ENCODE measurements around the gene PPP4R2. TPM values are rescaled to one million over a fixed set of nuclear protein-coding genes. Genes with fewer than 3 reads are reported as not detected.
"Not testable (repeated sequence)": the region's sequence is repeated elsewhere in the genome, so short reads cannot be mapped to it uniquely, and the experiment has no call there.

The PPP4R2 gene
- total RNA-seq, 3 donors from 2014 or later: 34.6 to 71.4 (median 49.2) TPM

DNA sequence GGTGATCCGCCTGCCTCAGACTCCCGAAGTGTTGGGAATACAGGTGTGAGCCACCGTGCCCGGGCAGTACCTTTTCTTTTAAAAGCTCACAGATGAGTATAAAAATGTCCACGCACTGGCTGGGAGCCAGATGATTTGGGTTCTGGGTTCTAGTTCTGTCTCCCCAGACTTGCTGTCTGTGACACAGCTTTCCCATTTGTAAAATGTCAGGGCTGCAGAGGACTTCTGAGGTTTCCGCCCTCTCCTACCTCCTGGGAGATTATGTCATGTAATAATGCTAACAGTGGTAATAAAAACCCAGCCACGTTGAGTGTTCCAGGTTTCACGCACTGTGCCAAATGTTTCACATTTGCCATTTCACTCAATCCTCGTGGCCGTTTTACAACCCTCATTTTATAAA lies 1.3 kb upstream of the PPP4R2 start:
- Histone ChIP-seq H3K36me3 (no peaks in the 10 kb centered on the region), H3K27ac (no peak overlapping the region), H3K4me3 (no peak overlapping the region), H3K27me3 (no peaks in the 10 kb centered on the region), H3K4me1 (no peaks in the 10 kb centered on the region), H3K9me3 (no peaks in the 10 kb centered on the region)
- intact Hi-C loops (cut with DNase I; ENCODE audit: low total_unique reads): no loop called here
- DNase-seq (ENCODE audit: low spot score in 2 of 2): no peak
- TF ChIP-seq POLR2A (IDR thresholded peaks at IDR 0.05) (no peak), POLR2AphosphoS5 (IDR thresholded peaks at IDR 0.05) (no peak)
- TF ChIP-seq, protein P1, sequence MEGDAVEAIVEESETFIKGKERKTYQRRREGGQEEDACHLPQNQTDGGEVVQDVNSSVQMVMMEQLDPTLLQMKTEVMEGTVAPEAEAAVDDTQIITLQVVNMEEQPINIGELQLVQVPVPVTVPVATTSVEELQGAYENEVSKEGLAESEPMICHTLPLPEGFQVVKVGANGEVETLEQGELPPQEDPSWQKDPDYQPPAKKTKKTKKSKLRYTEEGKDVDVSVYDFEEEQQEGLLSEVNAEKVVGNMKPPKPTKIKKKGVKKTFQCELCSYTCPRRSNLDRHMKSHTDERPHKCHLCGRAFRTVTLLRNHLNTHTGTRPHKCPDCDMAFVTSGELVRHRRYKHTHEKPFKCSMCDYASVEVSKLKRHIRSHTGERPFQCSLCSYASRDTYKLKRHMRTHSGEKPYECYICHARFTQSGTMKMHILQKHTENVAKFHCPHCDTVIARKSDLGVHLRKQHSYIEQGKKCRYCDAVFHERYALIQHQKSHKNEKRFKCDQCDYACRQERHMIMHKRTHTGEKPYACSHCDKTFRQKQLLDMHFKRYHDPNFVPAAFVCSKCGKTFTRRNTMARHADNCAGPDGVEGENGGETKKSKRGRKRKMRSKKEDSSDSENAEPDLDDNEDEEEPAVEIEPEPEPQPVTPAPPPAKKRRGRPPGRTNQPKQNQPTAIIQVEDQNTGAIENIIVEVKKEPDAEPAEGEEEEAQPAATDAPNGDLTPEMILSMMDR (IDR thresholded peaks at IDR 0.05): no peak

DNA sequence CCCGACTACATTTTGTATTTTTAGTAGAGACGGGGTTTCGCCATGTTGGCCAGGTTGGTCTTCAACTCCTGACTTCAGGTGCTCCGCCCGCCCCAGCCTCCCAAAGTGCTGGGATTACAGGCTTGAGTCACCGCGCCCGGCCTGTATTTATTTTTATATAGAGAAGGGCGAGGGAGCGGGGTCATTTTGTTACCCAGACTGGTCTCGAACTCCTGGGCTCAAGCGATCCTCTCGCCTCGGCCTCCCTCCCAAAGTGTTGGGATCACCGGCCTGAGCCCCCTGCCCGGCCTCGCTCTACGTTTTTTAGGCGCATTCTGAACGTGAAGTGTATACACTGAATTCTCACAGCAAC lies 514 bp upstream of the PPP4R2 start:
- no peak for DNase-seq (ENCODE audit: low spot score in 2 of 2)
- H3K4me3 ChIP-seq: peak overlapping the region; percentile 69 to 90 (median 79)
- H3K27me3 ChIP-seq: no peaks in the 10 kb centered on the region
- peak overlapping the region; percentile 94 to 98 for H3K27ac ChIP-seq
- TF ChIP-seq POLR2A (IDR thresholded peaks at IDR 0.05) (no peak), POLR2AphosphoS5 (IDR thresholded peaks at IDR 0.05) (no peak)
- TF ChIP-seq, protein P1 (IDR thresholded peaks at IDR 0.05): no peak
- intact Hi-C loops (cut with DNase I; ENCODE audit: low total_unique reads): no loop called here
- H3K36me3 ChIP-seq: no peaks in the 10 kb centered on the region
- H3K9me3 ChIP-seq: no peaks in the 10 kb centered on the region
- H3K4me1 ChIP-seq: no peaks in the 10 kb centered on the region

DNA sequence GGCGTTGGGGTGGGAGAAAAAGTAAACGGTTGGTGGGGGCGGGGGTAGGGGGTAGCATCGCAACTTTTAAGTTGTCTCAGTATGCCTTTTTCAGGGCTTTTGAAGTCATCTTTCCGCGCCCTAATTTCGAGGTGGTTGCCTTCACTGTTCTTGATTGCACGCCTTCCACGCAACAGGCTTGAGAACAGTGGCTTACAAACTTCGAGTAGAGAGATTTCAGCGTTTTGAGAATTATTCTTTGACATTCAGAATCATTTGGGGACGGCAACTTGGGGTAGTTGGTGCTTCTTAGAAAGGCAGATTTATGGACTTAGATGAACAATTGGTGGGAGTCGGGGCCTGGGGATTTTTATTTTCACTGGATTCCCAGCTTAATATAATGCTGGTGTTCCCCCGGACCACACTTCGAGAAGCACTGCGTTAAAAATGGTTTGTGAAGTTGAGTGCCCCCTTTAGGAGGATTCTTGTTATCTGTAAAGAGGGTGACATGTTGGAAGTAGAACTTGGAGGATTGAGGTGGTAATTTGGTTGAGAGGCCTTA lies 880 bp downstream of the PPP4R2 start:
- Histone ChIP-seq H3K4me1 (no peaks in the 10 kb centered on the region), H3K9me3 (no peaks in the 10 kb centered on the region), H3K27me3 (no peaks in the 10 kb centered on the region), H3K27ac (peak overlapping the region; percentile 94 to 98), H3K36me3 (no peaks in the 10 kb centered on the region), H3K4me3 (peak overlapping the region; percentile 69 to 90 (median 79))
- intact Hi-C loops (cut with DNase I; ENCODE audit: low total_unique reads): no loop called here
- TF ChIP-seq, protein P1 (IDR thresholded peaks at IDR 0.05): no peak
- no peak for TF ChIP-seq POLR2A (IDR thresholded peaks at IDR 0.05)
- no peak for TF ChIP-seq POLR2AphosphoS5 (IDR thresholded peaks at IDR 0.05)
- no peak for DNase-seq (ENCODE audit: low spot score in 2 of 2)

DNA sequence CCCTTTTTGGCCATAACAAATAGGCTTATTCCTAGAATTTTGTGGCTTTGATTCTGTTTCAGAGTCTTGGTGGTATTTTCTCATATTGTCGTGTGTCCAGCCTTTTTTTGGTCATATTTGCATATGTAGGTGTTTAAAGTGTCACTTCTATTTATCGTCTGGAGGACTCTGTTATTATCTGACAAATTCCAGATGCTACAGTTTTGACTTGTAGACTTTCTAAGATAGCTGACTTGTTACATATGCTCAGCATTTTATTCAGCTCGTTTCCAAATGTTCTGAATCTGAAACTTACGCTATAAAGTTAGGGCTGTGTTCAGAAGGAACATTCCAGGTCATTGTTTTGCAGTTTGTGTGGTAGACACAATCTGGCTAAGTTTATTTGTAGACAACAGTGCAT lies 1.9 kb downstream of the PPP4R2 start:
- peak overlapping the region; percentile 69 to 90 (median 79) for H3K4me3 ChIP-seq
- H3K27me3 ChIP-seq: no peaks in the 10 kb centered on the region
- no peaks in the 10 kb centered on the region for H3K9me3 ChIP-seq
- no peaks in the 10 kb centered on the region for H3K36me3 ChIP-seq
- intact Hi-C loops (cut with DNase I; ENCODE audit: low total_unique reads): loop anchor here (2.0 kb wide), 1 partner anchor 46 kb away; no protein-coding TSS in a partner anchor
- no peak for DNase-seq (ENCODE audit: low spot score in 2 of 2)
- H3K27ac ChIP-seq: peak overlapping the region in 1 of 2 donors; percentile 11
- TF ChIP-seq POLR2A (IDR thresholded peaks at IDR 0.05): no peak
- no peaks in the 10 kb centered on the region for H3K4me1 ChIP-seq

DNA sequence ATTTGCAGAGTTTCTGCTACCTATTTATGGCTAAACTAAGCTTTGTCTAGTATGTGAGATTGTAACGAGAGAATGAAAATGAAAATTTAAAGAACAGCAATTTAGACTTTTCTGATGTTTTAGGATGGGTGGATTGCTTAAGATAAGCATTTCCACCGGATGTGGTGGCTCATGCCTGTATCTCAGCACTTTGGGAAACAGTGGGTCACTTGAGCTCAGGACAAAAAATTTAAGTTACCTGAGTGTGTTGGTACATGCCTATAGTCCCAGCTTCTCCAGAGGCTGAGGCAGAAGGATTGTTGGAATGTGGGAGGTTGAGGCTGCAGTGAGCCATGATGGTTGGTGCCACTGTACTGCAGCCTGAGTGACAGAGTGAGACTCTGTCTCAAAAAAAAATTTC lies 3.3 kb downstream of the PPP4R2 start:
- TF ChIP-seq POLR2AphosphoS5 (IDR thresholded peaks at IDR 0.05) (no peak), POLR2A (IDR thresholded peaks at IDR 0.05) (no peak)
- TF ChIP-seq, protein P1 (IDR thresholded peaks at IDR 0.05): no peak
- Histone ChIP-seq H3K4me1 (no peaks in the 10 kb centered on the region), H3K27me3 (no peaks in the 10 kb centered on the region), H3K27ac (no peak overlapping the region), H3K4me3 (peak overlapping the region in 1 of 3 donors; percentile 79), H3K36me3 (no peaks in the 10 kb centered on the region), H3K9me3 (no peaks in the 10 kb centered on the region)
- intact Hi-C loops (cut with DNase I; ENCODE audit: low total_unique reads): loop anchor here (2.0 kb wide), 1 partner anchor 45 kb away; no protein-coding TSS in a partner anchor
- DNase-seq (ENCODE audit: low spot score in 2 of 2): no peak

DNA sequence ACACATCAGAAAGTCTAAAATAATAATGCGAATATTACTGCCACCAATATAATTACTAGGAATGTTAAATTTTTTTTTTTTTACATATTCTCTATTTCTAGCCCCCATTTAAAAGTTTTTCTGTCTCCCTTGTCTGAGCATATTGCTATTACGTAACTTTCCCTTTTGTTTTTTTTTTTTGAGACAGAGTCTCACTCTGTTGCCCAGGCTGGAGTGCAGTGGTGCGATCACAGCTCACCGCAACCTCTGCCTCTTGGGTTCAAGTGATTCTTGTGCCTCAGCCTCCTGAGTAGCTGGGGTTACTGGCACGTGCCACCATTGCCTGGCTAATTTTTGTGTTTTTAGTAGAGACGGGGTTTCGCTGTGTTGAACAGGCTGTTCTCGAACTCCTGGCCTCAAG lies 6.4 kb downstream of the PPP4R2 start:
- intact Hi-C loops (cut with DNase I; ENCODE audit: low total_unique reads); H3K4me3 ChIP-seq; DNase-seq (ENCODE audit: low spot score in 2 of 2); H3K27ac ChIP-seq; H3K9me3 ChIP-seq; H3K36me3 ChIP-seq; H3K4me1 ChIP-seq; H3K27me3 ChIP-seq: not testable (repeated sequence)

Data from breast epithelium (tissue), 4 donors.